Measurements from ENCODE around the gene DNAJC27.

DNA sequence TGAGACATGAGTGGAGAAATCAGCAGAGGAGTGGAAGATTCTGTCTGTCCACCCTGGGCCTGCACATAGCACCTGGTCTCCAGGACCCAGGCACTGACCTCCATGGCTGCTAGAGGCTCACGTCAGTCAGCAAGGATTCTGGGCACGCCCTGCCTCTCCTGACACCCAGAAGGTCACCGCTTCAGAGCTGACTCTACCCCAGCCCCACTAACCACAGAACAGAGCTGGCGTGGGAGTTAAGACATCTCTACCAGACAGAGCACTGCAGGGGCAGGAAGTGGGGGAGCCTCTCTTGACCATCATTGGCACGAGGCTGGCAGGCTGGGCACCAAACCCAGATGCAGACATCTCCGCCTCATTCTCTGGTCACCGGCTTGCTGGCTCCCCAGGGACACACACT lies 54.7 kb downstream of the DNAJC27 start:
- TF ChIP-seq, protein P1, sequence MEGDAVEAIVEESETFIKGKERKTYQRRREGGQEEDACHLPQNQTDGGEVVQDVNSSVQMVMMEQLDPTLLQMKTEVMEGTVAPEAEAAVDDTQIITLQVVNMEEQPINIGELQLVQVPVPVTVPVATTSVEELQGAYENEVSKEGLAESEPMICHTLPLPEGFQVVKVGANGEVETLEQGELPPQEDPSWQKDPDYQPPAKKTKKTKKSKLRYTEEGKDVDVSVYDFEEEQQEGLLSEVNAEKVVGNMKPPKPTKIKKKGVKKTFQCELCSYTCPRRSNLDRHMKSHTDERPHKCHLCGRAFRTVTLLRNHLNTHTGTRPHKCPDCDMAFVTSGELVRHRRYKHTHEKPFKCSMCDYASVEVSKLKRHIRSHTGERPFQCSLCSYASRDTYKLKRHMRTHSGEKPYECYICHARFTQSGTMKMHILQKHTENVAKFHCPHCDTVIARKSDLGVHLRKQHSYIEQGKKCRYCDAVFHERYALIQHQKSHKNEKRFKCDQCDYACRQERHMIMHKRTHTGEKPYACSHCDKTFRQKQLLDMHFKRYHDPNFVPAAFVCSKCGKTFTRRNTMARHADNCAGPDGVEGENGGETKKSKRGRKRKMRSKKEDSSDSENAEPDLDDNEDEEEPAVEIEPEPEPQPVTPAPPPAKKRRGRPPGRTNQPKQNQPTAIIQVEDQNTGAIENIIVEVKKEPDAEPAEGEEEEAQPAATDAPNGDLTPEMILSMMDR (IDR thresholded peaks at IDR 0.05; ENCODE audit: poor library complexity), result no peak
- TF ChIP-seq EZH2phosphoT487 (IDR thresholded peaks at IDR 0.05; ENCODE audit: low read depth, severe bottlenecking, unreplicated experiment) (no peak), EZH2 (IDR thresholded peaks at IDR 0.05; ENCODE audit: borderline replicate concordance) (no peak)
